Lung (tissue), 12 donors: ENCODE data around the gene GRHPR. TPM values are rescaled to one million over a fixed set of nuclear protein-coding genes. Genes with fewer than 3 reads are reported as not detected.

Experiments
- ATAC-seq: fragments of 200-7000 bp; cut with Tn5 transposase; one replicate; pipeline ENCODE4 v1.9.1; 2020; ENCODE audit warnings: moderate number of reproducible peaks; ENCODE audit not compliant: insufficient read depth, low FRiP score
- DNase-seq, 3 donors: peaks; one replicate each; pipeline ENCODE4 v3.0.0-alpha.2; 2013 to 2017
- H3K27ac ChIP-seq, 2 donors: one replicate each; pipeline ENCODE4 v1.5.1; 2013; ENCODE audit warnings: mild to moderate bottlenecking in 2 of 2, moderate library complexity in 2 of 2, control low read depth in 1 of 2, inconsistent platforms in 1 of 2, low read depth in 1 of 2, low read length in 1 of 2
- H3K27me3 ChIP-seq, 3 donors: one replicate each; pipeline ENCODE4 v1.5.1; 2013; ENCODE audit warnings: low read length in 2 of 3; ENCODE audit not compliant: control insufficient read depth in 3 of 3, insufficient read depth in 3 of 3
- H3K36me3 ChIP-seq, 4 donors: one replicate each; pipeline ENCODE4 v1.5.1; 2013; ENCODE audit warnings: low read length in 4 of 4, mild to moderate bottlenecking in 1 of 4, moderate library complexity in 1 of 4; ENCODE audit not compliant: control insufficient read depth in 4 of 4, insufficient read depth in 4 of 4
- H3K4me1 ChIP-seq, 5 donors: one replicate each; pipeline ENCODE4 v1.5.1; 2013; ENCODE audit warnings: low read length in 5 of 5, mild to moderate bottlenecking in 2 of 5, moderate library complexity in 1 of 5; ENCODE audit not compliant: control insufficient read depth in 5 of 5, insufficient read depth in 5 of 5
- H3K4me3 ChIP-seq: one replicate; pipeline ENCODE4 v1.5.1; 2013; ENCODE audit warnings: mild to moderate bottlenecking, control low read depth, moderate library complexity
- H3K9ac ChIP-seq, 2 donors: one replicate each; pipeline ENCODE4 v1.5.1; 2013; ENCODE audit warnings: low read length in 2 of 2, control low read depth in 1 of 2; ENCODE audit not compliant: insufficient read depth in 1 of 2
- H3K9me3 ChIP-seq, 4 donors: one replicate each; pipeline ENCODE4 v1.5.1; 2013; ENCODE audit warnings: low read length in 3 of 4, mild to moderate bottlenecking in 1 of 4, moderate library complexity in 1 of 4; ENCODE audit not compliant: control insufficient read depth in 4 of 4, insufficient read depth in 3 of 4
- CTCF ChIP-seq: IDR thresholded peaks from 2 replicates; pipeline ENCODE4 v1.5.1; 2012; ENCODE audit warnings: mild to moderate bottlenecking; ENCODE audit errors: control extremely low read depth, extremely low read depth
- WGBS, 2 donors: extraction: QIAGEN DNeasy Blood & Tissue Kit; methylation state at CpG; one replicate each; pipeline ENCODE4 v1.1.7; 2013; 5-methylcytosine and 5-hydroxymethylcytosine counted together
- polyA plus RNA-seq, 2 donors: library from polyadenylated mRNA; stranded (reverse); fragments of 200-250 nt; gene quantifications; one replicate each; pipeline ENCODE4 v1.2.1, GENCODE V29; 2013
- total RNA-seq, 2 donors: library from RNA; depleted of rRNA in 1 of 2; stranded (reverse); fragments of >200 nt in 1 of 2; gene quantifications; one replicate each; pipeline ENCODE4 v1.2.1, GENCODE V29; 2014 to 2021
- donor health status: control.
- donor health status: control.
- donor health status: Bipolar disorder and iron deficiency.
- donor health status: healthy.
- donor health status: DM: yes; HTN: yes; CAD: no.

The GRHPR gene
- total and polyA plus RNA-seq, 4 donors: 55.5 to 98.9 (median 73.5) TPM

GRCh38 chr9:37379835-37380234 is 42.7 kb upstream of the GRHPR start:
- H3K9ac ChIP-seq: no peak overlapping the region
- no peak overlapping the region for H3K4me3 ChIP-seq
- H3K36me3 ChIP-seq: no peaks in the 10 kb centered on the region
- no peaks in the 10 kb centered on the region for H3K4me1 ChIP-seq
- no peak overlapping the region for H3K27ac ChIP-seq
- no peak for ATAC-seq
- peaks cover 0 to 3% (median 0%) of the 10 kb centered on the region in 4 donors for H3K9me3 ChIP-seq
- no peak for TF ChIP-seq CTCF
- no peak for DNase-seq
- 61 to 71% methylated on average over 2 of the region's 2 CpGs for WGBS, 2 donors
- no peaks in the 10 kb centered on the region for H3K27me3 ChIP-seq

GRCh38 chr9:37380570-37380969 is 41.9 kb upstream of the GRHPR start:
- peaks cover 0 to 3% (median 0%) of the 10 kb centered on the region in 4 donors for H3K9me3 ChIP-seq
- no peak for TF ChIP-seq CTCF
- H3K27ac ChIP-seq: no peak overlapping the region
- no peak overlapping the region for H3K9ac ChIP-seq
- no peak overlapping the region for H3K4me3 ChIP-seq
- H3K27me3 ChIP-seq: no peaks in the 10 kb centered on the region
- ATAC-seq: no peak
- no peaks in the 10 kb centered on the region for H3K36me3 ChIP-seq
- no peak for DNase-seq
- no peaks in the 10 kb centered on the region for H3K4me1 ChIP-seq
- WGBS, 2 donors: 87 to 90% methylated on average over 9 of the region's 9 CpGs

GRCh38 chr9:37381094-37381741 is 41.3 kb upstream of the GRHPR start:
- H3K9ac ChIP-seq: no peak overlapping the region
- no peak overlapping the region for H3K27ac ChIP-seq
- H3K27me3 ChIP-seq: no peaks in the 10 kb centered on the region
- WGBS, 2 donors: 81 to 89% methylated on average over 11 of the region's 11 CpGs
- DNase-seq (no peak), ATAC-seq (no peak)
- no peaks in the 10 kb centered on the region for H3K36me3 ChIP-seq
- H3K9me3 ChIP-seq: peaks cover 0 to 3% (median 0%) of the 10 kb centered on the region in 4 donors
- no peak for TF ChIP-seq CTCF
- H3K4me3 ChIP-seq: no peak overlapping the region
- no peaks in the 10 kb centered on the region for H3K4me1 ChIP-seq
